Activated T-cell treated with anti-CD3 and anti-CD28 coated beads, Interleukin-2, amount 50 U/mL, for 24 hours (primary cell): ENCODE data around the gene PET100.
A peak's percentile ranks its signal among the peaks of the same experiment; 100 is the strongest.

ENCODE experiments used
- DNase-seq: peaks from one replicate; pipeline ENCODE4 v3.0.0-alpha.2; 2020
- H3K27ac Mint-ChIP-seq: 2 replicates; pipeline ENCODE4 v1.8.0; 2020; ENCODE audit warnings: mild to moderate bottlenecking, mixed read lengths
- H3K27me3 Mint-ChIP-seq: 2 replicates; pipeline ENCODE4 v1.8.0; 2020; ENCODE audit warnings: mixed read lengths
- H3K36me3 Mint-ChIP-seq: 2 replicates; pipeline ENCODE4 v1.8.0; 2020; ENCODE audit warnings: low read depth, mixed read lengths
- H3K4me1 Mint-ChIP-seq: 2 replicates; pipeline ENCODE4 v1.8.0; 2020; ENCODE audit warnings: low read depth, mixed read lengths
- H3K4me3 Mint-ChIP-seq: 2 replicates; pipeline ENCODE4 v1.8.0; 2020; ENCODE audit warnings: mild to moderate bottlenecking, moderate library complexity, mixed read lengths
- H3K9me3 Mint-ChIP-seq: 2 replicates; pipeline ENCODE4 v1.8.0; 2020; ENCODE audit warnings: mixed read lengths

Gene PET100

DNA sequence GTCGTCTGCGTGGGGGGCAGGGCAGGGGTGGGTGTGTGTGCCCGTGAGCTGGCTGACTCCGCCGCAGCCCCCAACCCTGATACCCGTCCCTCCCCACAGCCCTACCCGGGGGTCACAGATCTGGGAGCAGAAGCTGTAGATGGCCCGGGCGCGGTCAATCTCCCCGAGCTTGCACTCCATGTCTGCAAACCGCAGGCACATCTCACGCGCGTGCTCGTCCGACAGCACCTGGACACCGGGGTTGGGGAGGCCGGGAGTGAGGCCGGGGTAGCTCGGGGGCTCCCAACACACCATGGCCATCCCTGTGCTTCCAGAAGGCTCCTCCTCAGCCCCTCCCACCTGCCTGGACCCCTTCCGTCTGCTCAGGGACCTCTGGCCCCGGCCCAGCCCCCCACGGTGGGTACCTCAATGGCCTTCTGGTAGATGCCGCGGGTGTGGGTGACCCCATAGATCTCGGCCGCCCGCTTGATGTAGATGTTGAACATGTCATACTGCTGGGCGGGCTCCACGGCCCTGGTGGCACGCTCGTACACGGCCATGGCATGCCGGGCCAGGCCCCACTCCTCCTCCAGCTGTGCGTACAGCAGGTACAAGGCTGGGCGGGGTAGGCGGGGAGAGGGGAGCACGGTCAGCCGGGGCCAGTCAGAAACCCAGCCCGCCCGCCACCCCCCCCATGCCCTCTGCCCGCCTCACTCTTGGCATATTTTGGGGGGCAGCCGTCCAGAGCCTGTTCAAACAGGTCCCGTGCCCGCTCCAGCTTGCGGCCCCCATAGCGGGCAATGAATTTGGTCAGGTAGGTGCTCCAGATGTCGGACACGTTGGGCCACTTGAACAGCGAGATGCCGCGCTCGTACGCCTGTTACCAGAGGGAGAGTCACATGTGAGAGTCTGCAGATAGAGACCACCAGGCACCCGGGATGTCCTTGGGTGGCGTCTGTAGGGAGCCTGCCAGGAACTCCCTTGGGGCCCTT is 8.9 kb upstream of the PET100 start:
- H3K9me3 Mint-ChIP-seq, result no peaks in the 10 kb centered on the region
- H3K4me3 Mint-ChIP-seq, result no peak overlapping the region
- no peak for DNase-seq
- H3K27me3 Mint-ChIP-seq, result no peaks in the 10 kb centered on the region
- H3K4me1 Mint-ChIP-seq, result no peaks in the 10 kb centered on the region
- no peak overlapping the region for H3K27ac Mint-ChIP-seq
- peaks cover 81% of the 10 kb centered on the region for H3K36me3 Mint-ChIP-seq

DNA sequence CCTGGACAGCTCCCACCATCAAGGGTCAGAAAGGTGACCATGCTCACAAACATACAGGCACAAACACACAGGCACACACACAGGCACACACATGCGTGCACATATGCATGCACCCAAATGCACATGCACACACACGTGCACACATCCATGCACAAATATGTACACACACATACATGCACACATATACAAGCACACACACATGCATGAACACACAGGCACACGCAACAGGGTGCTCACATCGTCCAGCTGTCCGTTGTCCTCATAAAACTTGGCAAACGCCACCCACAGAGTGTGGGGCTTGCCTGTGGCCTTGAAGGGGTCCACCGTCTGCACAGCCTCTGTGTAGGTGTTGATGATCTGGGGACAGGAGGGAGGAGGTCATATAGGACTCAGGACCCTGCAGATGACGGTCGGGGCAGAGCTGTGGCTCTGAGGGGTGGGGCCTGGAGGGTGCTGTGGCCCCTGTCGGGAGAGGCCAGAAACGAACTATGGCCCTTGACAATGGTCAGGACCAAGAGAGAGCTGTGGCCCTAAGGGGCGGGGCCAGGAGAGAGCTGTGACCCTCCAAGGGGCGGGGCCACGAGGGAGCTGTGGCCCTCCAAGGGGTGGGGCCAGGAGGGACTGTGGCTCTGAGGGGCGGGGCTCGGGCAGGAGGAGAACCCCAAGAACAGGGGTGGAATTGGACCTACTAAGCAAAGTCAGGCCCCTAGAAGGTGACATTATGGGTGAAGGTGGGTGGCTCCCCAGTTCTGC is 6.5 kb upstream of the PET100 start:
- no peaks in the 10 kb centered on the region for H3K9me3 Mint-ChIP-seq
- no peak overlapping the region for H3K27ac Mint-ChIP-seq
- H3K4me3 Mint-ChIP-seq, result no peak overlapping the region
- H3K36me3 Mint-ChIP-seq, result peaks cover 84% of the 10 kb centered on the region
- no peak for DNase-seq
- peaks cover 10% of the 10 kb centered on the region for H3K4me1 Mint-ChIP-seq
- no peaks in the 10 kb centered on the region for H3K27me3 Mint-ChIP-seq

DNA sequence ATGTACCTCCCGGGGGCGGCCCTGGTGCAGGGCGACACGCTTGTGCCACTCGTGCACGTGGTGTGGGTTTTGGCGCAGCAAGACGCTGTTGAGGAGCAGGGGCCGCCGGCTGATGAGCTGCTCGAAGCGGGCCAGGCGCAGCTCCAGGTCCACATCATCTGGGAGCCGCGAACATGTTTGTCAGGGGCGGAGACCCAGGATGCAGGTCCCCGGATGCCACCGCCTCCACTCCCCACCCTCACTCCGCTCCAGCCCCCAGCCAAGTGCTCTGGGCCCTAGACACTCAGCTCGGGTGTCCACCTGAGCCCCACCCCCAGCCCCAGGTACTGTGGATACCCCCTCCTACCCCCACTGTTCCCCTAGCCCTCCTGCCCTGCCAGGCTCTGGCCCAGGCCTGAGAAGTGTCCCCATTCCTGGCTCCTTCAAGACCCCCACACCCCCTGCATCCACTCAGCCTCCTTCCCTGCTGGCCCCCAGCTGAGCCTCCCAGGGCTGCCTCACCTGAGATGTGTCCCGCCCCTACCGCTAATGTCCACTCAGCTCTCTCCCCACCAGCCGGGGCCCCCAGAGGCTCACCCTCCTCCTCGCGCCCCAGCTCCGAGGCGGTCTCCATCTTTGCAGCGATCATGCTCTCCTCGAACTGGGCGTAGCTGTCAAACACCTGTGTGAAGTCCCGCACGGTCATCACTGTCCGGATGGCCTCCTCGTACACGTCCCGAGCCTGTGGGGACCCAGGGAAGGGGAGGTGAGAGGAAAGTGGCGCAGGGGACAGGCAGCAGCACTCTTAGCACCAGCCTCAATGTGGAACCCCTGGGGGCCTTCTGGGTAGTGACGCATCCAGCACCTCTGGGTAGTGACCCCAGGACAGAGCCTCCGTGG is 5.6 kb upstream of the PET100 start:
- no peaks in the 10 kb centered on the region for H3K9me3 Mint-ChIP-seq
- H3K36me3 Mint-ChIP-seq, result peaks cover 82% of the 10 kb centered on the region
- H3K27me3 Mint-ChIP-seq, result no peaks in the 10 kb centered on the region
- no peak overlapping the region for H3K4me3 Mint-ChIP-seq
- peaks cover 19% of the 10 kb centered on the region for H3K4me1 Mint-ChIP-seq
- DNase-seq, result no peak
- H3K27ac Mint-ChIP-seq, result no peak overlapping the region

- Mint-ChIP-seq H3K27ac (no peak overlapping the region), H3K27me3 (no peaks in the 10 kb centered on the region), H3K4me3 (no peak overlapping the region), H3K4me1 (peaks cover 25% of the 10 kb centered on the region), H3K9me3 (no peaks in the 10 kb centered on the region), H3K36me3 (peaks cover 85% of the 10 kb centered on the region)
- no peak for DNase-seq
Measured at GRCh38 chr19:7624810-7625209, 4.8 kb upstream of the PET100 start.

DNA sequence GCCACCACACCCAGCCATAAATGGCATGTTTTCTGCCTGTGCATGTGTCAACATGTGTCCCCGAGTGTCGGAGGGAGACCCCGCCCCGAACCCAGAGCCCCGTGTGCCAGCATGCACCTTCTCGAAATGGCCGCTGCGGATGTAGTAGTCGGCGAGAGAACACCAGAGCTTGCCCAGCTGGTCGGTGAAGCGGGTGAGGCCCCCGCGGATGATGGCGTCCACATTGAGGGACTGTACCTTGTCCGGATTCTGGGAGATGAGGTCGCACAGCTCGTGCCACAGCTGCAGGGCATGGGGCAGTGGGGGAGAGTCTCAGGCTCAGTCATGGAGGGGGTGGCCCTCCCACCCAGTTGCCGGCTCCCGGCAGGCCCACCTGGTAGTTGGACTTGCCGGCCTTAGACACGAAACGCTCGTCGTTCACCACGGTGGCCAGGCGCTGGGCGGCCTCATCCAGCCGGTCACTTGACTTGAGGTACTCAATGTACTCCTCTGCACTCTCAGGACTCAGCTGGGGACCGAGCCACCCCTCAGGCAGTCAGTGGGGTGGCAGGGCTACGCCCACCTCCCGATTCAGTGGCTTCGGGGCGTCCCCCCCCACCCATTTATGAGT is 3.7 kb upstream of the PET100 start:
- Mint-ChIP-seq H3K27ac (no peak overlapping the region), H3K4me3 (no peak overlapping the region), H3K4me1 (peaks cover 33% of the 10 kb centered on the region), H3K36me3 (peaks cover 82% of the 10 kb centered on the region), H3K9me3 (no peaks in the 10 kb centered on the region), H3K27me3 (no peaks in the 10 kb centered on the region)
- no peak for DNase-seq

GRCh38 chr19:7627166-7627565 is 2.4 kb upstream of the PET100 start:
- no peak for DNase-seq
- Mint-ChIP-seq H3K9me3 (no peaks in the 10 kb centered on the region), H3K36me3 (peaks cover 76% of the 10 kb centered on the region), H3K4me3 (no peak overlapping the region), H3K27me3 (no peaks in the 10 kb centered on the region), H3K27ac (no peak overlapping the region), H3K4me1 (peaks cover 36% of the 10 kb centered on the region)

- H3K4me1 Mint-ChIP-seq, result peaks cover 36% of the 10 kb centered on the region
- DNase-seq, result no peak
- H3K27ac Mint-ChIP-seq, result peak overlapping the region; percentile 99
- H3K27me3 Mint-ChIP-seq, result no peaks in the 10 kb centered on the region
- no peaks in the 10 kb centered on the region for H3K9me3 Mint-ChIP-seq
- H3K36me3 Mint-ChIP-seq, result peaks cover 74% of the 10 kb centered on the region
- H3K4me3 Mint-ChIP-seq, result peak overlapping the region; percentile 98
Measured at GRCh38 chr19:7628589-7629311, 843 bp upstream of the PET100 start.

- peak overlapping the region; percentile 8 for H3K4me3 Mint-ChIP-seq
- H3K27me3 Mint-ChIP-seq, result no peaks in the 10 kb centered on the region
- peaks cover 52% of the 10 kb centered on the region for H3K36me3 Mint-ChIP-seq
- H3K27ac Mint-ChIP-seq, result no peak overlapping the region
- DNase-seq, result no peak
- no peaks in the 10 kb centered on the region for H3K9me3 Mint-ChIP-seq
- peaks cover 47% of the 10 kb centered on the region for H3K4me1 Mint-ChIP-seq
Measured at GRCh38 chr19:7631577-7631976, 2.0 kb downstream of the PET100 start.

DNA sequence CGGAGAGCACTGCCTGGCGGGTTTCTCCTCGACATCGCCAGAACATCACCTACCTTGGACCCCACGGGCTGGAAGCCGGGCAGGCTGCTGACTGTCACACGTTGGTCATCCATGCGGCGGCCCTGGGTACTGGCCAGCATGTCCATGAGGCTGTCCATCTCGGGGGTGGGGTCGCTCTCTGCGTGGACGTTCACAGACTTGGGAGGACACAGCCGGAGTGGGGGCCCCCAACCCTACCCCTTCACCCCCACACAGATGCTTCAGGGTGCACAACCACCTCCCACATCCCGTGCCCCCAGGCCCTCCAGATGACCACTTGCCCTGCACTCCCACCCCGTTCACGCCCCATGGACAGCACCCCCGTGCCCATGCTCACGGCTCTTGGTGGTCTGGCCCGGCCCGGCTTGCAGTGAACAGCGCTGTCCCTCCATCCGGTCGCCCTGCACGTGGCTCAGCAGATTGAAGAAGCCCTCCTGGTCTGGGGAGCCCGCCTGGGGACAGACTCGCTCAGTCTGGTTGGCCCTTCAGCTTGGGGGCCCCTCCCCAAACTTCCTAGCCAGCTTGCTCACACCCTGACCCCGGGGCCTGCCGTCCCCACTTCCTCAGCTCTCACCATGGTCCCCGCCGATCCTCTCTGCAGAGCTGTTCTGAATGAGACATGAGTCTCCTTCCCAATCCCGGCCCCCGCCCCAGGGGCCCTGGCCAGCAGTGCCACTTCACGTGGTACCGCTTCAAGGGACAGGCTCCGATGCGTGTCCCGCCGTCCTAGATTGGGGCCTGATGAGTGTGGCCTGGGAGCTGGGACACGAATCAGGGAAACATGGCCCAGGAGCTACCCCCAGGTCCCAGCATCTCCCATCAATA is 3.0 kb downstream of the PET100 start:
- no peaks in the 10 kb centered on the region for H3K9me3 Mint-ChIP-seq
- H3K27ac Mint-ChIP-seq, result peak overlapping the region; percentile 52
- H3K27me3 Mint-ChIP-seq, result no peaks in the 10 kb centered on the region
- no peak for DNase-seq
- H3K4me3 Mint-ChIP-seq, result no peak overlapping the region
- H3K4me1 Mint-ChIP-seq, result peaks cover 43% of the 10 kb centered on the region
- peaks cover 44% of the 10 kb centered on the region for H3K36me3 Mint-ChIP-seq

- H3K9me3 Mint-ChIP-seq, result no peaks in the 10 kb centered on the region
- H3K36me3 Mint-ChIP-seq, result peaks cover 37% of the 10 kb centered on the region
- no peak for DNase-seq
- peaks cover 39% of the 10 kb centered on the region for H3K4me1 Mint-ChIP-seq
- H3K27me3 Mint-ChIP-seq, result no peaks in the 10 kb centered on the region
- H3K27ac Mint-ChIP-seq, result peak within 1 kb of the TSS; percentile 52
- H3K4me3 Mint-ChIP-seq, result no peak within 1 kb of the TSS
Measured at GRCh38 chr19:7633698-7634097, 4.1 kb downstream of the PET100 start, which contains the start of gene PCP2. Gene PCP2 (minus strand): TSS chr19:7633719. CDS start chr19:7633457, 262 bp downstream.

DNA sequence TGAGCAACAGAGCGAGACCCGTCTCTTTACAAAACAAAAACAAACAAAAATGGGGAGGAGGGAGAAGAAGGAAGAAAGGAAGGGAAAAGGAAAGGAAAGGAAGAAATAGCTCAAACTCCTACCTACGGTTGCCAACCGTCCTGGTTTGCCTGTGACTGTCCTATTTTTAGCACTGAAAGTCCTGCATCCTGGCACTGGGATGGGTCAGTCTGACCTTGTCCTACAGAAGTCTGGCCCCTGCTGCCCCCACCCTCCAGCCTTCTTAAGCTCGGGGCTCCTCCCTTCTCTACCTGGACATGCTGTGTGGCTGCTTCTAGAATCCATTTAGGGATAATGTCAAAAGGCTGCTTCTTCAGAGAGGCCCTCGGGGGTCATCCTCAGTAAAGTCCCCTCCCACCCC is 6.1 kb downstream of the PET100 start:
- Mint-ChIP-seq H3K36me3 (peaks cover 40% of the 10 kb centered on the region), H3K4me3 (peak overlapping the region; percentile 85), H3K9me3 (no peaks in the 10 kb centered on the region), H3K27me3 (no peaks in the 10 kb centered on the region), H3K27ac (no peak overlapping the region), H3K4me1 (peaks cover 38% of the 10 kb centered on the region)
- DNase-seq, result no peak

DNA sequence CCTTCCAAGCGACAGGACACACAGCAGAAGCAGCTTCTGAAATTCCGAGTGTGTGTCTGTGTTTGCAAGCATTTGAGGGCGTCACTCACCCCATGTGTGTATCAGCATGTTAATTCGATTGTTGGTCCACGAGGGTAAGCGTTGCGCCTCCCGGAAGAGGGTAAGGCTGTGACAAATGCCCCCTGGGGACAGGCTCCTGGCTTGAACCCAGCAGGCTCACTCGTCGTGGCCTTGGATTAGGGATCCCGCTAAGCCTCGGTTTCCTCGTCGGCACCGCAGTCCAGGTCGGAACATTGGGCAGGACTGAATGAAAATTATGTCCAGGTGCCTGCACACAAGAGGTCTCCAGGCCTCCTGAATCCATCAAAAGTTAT is 6.7 kb downstream of the PET100 start:
- DNase-seq, result no peak
- H3K4me3 Mint-ChIP-seq, result peak overlapping the region; percentile 85
- no peaks in the 10 kb centered on the region for H3K9me3 Mint-ChIP-seq
- H3K36me3 Mint-ChIP-seq, result peaks cover 41% of the 10 kb centered on the region
- H3K27ac Mint-ChIP-seq, result peak overlapping the region; percentile 92
- no peaks in the 10 kb centered on the region for H3K27me3 Mint-ChIP-seq
- H3K4me1 Mint-ChIP-seq, result peaks cover 34% of the 10 kb centered on the region
